Naive B cell (primary cell): Measurements from ENCODE around the gene METTL25. TPM values are rescaled to one million over a fixed set of nuclear protein-coding genes. Genes with fewer than 3 reads are reported as not detected.

Experiments
- ATAC-seq, 2 donors: fragments of 150-1000 bp; cut with Tn5 transposase; 2 replicates each; pipeline ENCODE4 v1.10.0; 2021; ENCODE audit warnings: low read depth in 2 of 2, mild to moderate bottlenecking in 2 of 2, moderate library complexity in 2 of 2
- DNase-seq: peaks from one replicate; pipeline ENCODE4 v3.0.0; 2022
- H3K27ac Mint-ChIP-seq, 6 donors: one replicate each; pipeline ENCODE4 v1.8.0; 2020 to 2022; ENCODE audit warnings: mild to moderate bottlenecking in 6 of 6, mixed read lengths in 6 of 6, moderate library complexity in 5 of 6, inconsistent platforms in 2 of 6
- H3K27me3 Mint-ChIP-seq, 3 donors: one replicate each; pipeline ENCODE4 v1.8.0; 2021 to 2022; ENCODE audit warnings: mixed read lengths in 3 of 3, mild to moderate bottlenecking in 1 of 3
- H3K36me3 Mint-ChIP-seq, 2 donors: one replicate each; pipeline ENCODE4 v1.8.0; 2020 to 2022; ENCODE audit warnings: mixed read lengths in 2 of 2, inconsistent platforms in 1 of 2, mild to moderate bottlenecking in 1 of 2
- H3K4me1 Mint-ChIP-seq, 3 donors: one replicate each; pipeline ENCODE4 v1.8.0; 2020 to 2022; ENCODE audit warnings: mixed read lengths in 3 of 3, inconsistent platforms in 1 of 3, mild to moderate bottlenecking in 1 of 3, moderate library complexity in 1 of 3
- H3K4me3 Mint-ChIP-seq, 8 donors: one replicate each; pipeline ENCODE4 v1.8.0; 2020 to 2022; ENCODE audit warnings: mild to moderate bottlenecking in 8 of 8, mixed read lengths in 8 of 8, moderate library complexity in 8 of 8, inconsistent platforms in 2 of 8
- H3K9me3 Mint-ChIP-seq, 7 donors: one replicate each; pipeline ENCODE4 v1.8.0; 2020 to 2022; ENCODE audit warnings: mixed read lengths in 7 of 7, mild to moderate bottlenecking in 5 of 7, inconsistent platforms in 2 of 7, moderate library complexity in 1 of 7
- polyA plus RNA-seq, 6 donors: library from polyadenylated mRNA; unstranded; fragments of 300-500 nt; fragmentation: Illumina TruSeq; gene quantifications; one replicate each; pipeline ENCODE4 v1.2.3, GENCODE V29; 2021; ENCODE audit warnings: low read depth in 6 of 6

METTL25 gene
- polyA plus RNA-seq, 6 donors from 2014 or later: 4.4 to 15.6 (median 14.5) TPM

DNA sequence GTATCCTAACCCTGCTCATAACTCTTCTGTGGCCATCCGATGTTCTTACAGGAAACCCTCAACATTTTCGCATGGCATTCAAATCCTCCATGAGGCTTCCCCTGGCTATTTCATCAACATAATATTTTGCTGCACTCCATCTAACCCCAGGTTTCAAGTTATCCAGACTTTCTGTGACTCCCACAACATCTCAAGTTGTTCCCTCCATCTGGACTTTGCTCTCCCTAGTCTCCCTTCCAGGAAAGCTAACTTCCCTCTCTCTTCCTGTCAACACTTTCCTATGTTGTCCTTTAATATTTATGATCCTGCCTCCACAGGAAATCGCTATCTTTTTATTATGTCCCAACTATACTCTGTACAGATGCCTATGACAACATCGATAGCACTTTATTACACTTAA is 146.1 kb downstream of the METTL25 start:
- no peak overlapping the region for H3K4me3 Mint-ChIP-seq
- peaks cover 0 to 5% (median 0%) of the 10 kb centered on the region in 7 donors for H3K9me3 Mint-ChIP-seq
- no peak for DNase-seq
- no peak overlapping the region for H3K27ac Mint-ChIP-seq
- ATAC-seq: no peak
- no peaks in the 10 kb centered on the region for H3K36me3 Mint-ChIP-seq
- peaks cover 0 to 19% (median 8%) of the 10 kb centered on the region in 3 donors for H3K27me3 Mint-ChIP-seq
- H3K4me1 Mint-ChIP-seq: no peaks in the 10 kb centered on the region

DNA sequence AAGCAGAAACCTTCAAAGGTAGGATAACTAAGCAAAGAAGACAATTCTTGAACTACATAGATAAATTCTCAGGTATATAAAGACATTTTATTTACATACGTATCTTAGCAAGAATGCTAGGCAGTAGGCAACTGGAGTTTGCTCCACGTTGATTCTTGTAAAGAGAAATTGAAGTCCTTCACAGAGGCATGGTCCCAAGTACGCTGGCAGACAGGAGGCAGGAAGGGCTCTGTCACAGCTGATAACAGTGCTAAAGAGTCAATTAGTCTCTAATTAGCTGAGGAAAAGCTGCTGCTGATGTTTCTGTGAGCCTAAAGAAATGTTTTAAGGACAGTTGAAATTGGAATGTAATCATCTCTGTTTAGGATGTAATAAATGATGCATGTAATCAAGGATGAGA is 146.8 kb downstream of the METTL25 start:
- no peaks in the 10 kb centered on the region for H3K4me1 Mint-ChIP-seq
- H3K4me3 Mint-ChIP-seq: no peak overlapping the region
- DNase-seq: no peak
- peaks cover 0 to 19% (median 8%) of the 10 kb centered on the region in 3 donors for H3K27me3 Mint-ChIP-seq
- no peak for ATAC-seq
- H3K27ac Mint-ChIP-seq: no peak overlapping the region
- H3K9me3 Mint-ChIP-seq: peaks cover 0 to 5% (median 0%) of the 10 kb centered on the region in 7 donors
- no peaks in the 10 kb centered on the region for H3K36me3 Mint-ChIP-seq

DNA sequence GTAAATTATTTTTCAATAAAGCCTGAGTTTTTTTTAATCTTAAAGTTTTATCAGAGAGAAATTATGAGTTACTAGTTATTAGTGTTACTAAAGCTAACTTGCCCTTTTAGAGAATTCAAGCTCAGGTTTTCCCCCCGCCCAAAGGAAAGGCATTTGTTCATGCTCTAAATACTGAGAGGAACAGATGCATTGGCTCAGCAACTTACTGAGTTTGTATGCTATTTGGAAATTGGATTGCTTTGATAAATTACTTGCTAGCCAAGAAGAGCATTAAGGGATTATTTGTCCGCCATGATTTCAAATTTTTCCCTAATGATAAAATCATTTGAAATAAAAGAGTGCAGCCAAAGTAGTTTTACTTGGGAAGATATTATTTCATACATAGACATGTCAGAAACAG is 149.4 kb downstream of the METTL25 start:
- Mint-ChIP-seq H3K36me3 (no peaks in the 10 kb centered on the region), H3K27me3 (peaks cover 0 to 6% (median 0%) of the 10 kb centered on the region in 3 donors), H3K27ac (no peak overlapping the region), H3K9me3 (peaks cover 0 to 5% (median 0%) of the 10 kb centered on the region in 7 donors), H3K4me3 (no peak overlapping the region), H3K4me1 (no peaks in the 10 kb centered on the region)
- ATAC-seq (no peak), DNase-seq (no peak)

DNA sequence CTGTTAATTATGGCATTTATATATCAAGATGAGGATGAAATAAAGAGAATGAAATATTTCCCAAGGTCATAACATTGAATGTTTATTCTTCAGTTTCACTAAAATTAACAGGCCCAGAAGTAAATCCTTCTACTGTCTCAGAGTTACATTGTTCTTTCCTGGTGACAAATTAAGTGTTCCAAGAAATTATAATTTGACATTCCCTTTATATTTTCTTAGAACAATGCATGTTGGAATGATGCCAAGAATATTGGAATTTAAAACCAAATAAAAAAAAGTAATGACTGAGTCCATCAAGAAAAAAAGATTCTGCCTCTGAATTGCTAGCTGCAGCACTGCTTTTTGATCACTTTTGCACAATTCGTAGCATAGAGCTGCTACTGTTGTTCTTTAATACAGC is 152.1 kb downstream of the METTL25 start:
- no peaks in the 10 kb centered on the region for H3K4me1 Mint-ChIP-seq
- peaks cover 0 to 2% (median 0%) of the 10 kb centered on the region in 7 donors for H3K9me3 Mint-ChIP-seq
- H3K27me3 Mint-ChIP-seq: peaks cover 0 to 6% (median 0%) of the 10 kb centered on the region in 3 donors
- H3K4me3 Mint-ChIP-seq: no peak overlapping the region
- H3K27ac Mint-ChIP-seq: no peak overlapping the region
- no peaks in the 10 kb centered on the region for H3K36me3 Mint-ChIP-seq
- no peak for ATAC-seq
- no peak for DNase-seq

DNA sequence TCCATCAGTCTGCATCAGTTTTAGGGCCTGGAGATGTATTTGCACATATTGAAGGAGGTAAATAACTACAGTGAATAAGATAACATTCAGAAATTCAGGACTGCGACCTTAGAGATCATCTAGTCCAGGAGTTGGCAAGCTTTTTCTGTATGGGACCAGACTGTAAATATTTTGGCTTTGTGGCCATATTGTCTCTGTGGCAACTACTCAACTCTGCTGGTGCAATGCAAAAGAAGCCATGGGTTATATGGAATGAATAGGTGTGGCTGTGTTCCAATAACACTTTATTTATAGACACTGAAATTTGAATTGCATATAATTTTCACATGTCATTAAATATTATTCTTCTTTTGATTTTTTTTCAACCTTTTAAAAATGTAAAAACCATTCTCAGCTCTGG is 156.6 kb downstream of the METTL25 start:
- no peaks in the 10 kb centered on the region for H3K4me1 Mint-ChIP-seq
- ATAC-seq (no peak), DNase-seq (no peak)
- no peak overlapping the region for H3K4me3 Mint-ChIP-seq
- no peak overlapping the region for H3K27ac Mint-ChIP-seq
- no peaks in the 10 kb centered on the region for H3K36me3 Mint-ChIP-seq
- H3K27me3 Mint-ChIP-seq: peaks cover 0 to 11% (median 0%) of the 10 kb centered on the region in 3 donors
- peaks cover 0 to 2% (median 0%) of the 10 kb centered on the region in 7 donors for H3K9me3 Mint-ChIP-seq

DNA sequence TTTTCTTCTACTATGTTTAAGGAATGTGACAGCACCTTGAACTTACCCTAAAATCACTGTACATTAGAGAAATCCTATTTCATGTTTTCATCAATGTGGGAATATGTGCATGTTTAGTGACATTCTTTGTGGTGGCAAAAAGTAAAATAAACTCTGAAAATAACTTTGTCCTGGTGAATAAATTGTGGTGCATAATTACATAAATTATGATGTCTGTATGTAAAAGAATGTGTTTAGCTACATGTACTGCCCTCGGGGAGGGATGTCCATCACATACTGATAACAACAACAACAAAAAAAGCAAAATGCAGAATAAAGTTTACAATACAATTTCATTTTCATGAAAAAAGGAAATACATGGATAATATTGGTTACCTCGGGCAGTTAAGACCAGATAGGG is 157.3 kb downstream of the METTL25 start:
- no peaks in the 10 kb centered on the region for H3K4me1 Mint-ChIP-seq
- no peaks in the 10 kb centered on the region for H3K36me3 Mint-ChIP-seq
- H3K27me3 Mint-ChIP-seq: peaks cover 0 to 11% (median 0%) of the 10 kb centered on the region in 3 donors
- no peak overlapping the region for H3K27ac Mint-ChIP-seq
- ATAC-seq (no peak), DNase-seq (no peak)
- H3K4me3 Mint-ChIP-seq: no peak overlapping the region
- H3K9me3 Mint-ChIP-seq: peaks cover 0 to 2% (median 0%) of the 10 kb centered on the region in 7 donors

DNA sequence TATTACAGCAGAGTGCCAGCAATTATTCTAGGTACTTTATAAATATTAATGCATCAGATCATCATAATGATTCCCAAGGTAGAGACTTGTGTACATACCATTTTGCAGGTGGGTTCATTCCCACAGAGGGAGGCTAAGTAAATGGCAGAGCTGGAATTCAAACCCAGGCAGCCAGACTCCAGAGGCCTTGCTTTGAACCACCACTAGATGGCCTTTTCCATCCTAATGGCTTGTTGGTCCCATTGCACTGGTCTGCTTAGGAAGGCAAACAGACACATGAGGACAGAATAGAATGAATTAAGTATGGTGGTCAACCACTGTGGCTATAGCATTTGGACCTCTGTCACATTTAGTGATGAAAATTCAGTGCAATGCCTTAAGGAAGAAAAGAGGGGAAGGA is 158.7 kb downstream of the METTL25 start:
- ATAC-seq (no peak), DNase-seq (no peak)
- no peaks in the 10 kb centered on the region for H3K4me1 Mint-ChIP-seq
- H3K4me3 Mint-ChIP-seq: no peak overlapping the region
- H3K27me3 Mint-ChIP-seq: peaks cover 0 to 11% (median 0%) of the 10 kb centered on the region in 3 donors
- no peaks in the 10 kb centered on the region for H3K9me3 Mint-ChIP-seq
- no peaks in the 10 kb centered on the region for H3K36me3 Mint-ChIP-seq
- H3K27ac Mint-ChIP-seq: no peak overlapping the region

DNA sequence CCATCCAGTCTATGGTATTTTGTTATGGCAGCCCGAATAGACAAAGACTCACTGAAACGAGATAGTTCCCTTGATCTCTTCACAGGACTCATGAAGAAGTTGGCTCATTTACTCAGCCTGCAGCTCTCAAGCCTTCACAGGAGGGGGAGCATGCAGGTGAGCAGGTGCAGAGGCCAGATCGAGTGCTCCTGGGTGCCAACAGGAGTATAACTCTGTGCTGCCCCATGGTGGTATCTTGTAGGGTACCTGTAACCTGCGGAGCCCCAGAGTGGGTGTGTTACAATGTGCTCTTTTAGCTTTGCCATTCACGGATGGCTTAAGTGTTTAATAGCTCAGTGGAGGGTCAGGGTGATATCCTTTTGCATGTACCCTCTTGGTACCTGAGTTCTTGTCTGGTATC is 159.5 kb downstream of the METTL25 start:
- Mint-ChIP-seq H3K27me3 (peaks cover 0 to 11% (median 0%) of the 10 kb centered on the region in 3 donors), H3K4me3 (no peak overlapping the region), H3K36me3 (no peaks in the 10 kb centered on the region), H3K4me1 (no peaks in the 10 kb centered on the region), H3K27ac (no peak overlapping the region), H3K9me3 (no peaks in the 10 kb centered on the region)
- ATAC-seq: no peak
- DNase-seq: no peak

GRCh38 chr12:82519510-82519909 is 161.2 kb downstream of the METTL25 start:
- Mint-ChIP-seq H3K36me3 (no peaks in the 10 kb centered on the region), H3K9me3 (no peaks in the 10 kb centered on the region), H3K4me1 (no peaks in the 10 kb centered on the region), H3K27me3 (peaks cover 0 to 13% (median 4%) of the 10 kb centered on the region in 3 donors), H3K27ac (no peak overlapping the region), H3K4me3 (no peak overlapping the region)
- DNase-seq: no peak
- ATAC-seq: no peak

GRCh38 chr12:82522285-82522684 is 164.0 kb downstream of the METTL25 start:
- peaks cover 0 to 10% (median 4%) of the 10 kb centered on the region in 3 donors for H3K27me3 Mint-ChIP-seq
- ATAC-seq (no peak), DNase-seq (no peak)
- no peaks in the 10 kb centered on the region for H3K36me3 Mint-ChIP-seq
- H3K27ac Mint-ChIP-seq: no peak overlapping the region
- no peaks in the 10 kb centered on the region for H3K9me3 Mint-ChIP-seq
- no peak overlapping the region for H3K4me3 Mint-ChIP-seq
- no peaks in the 10 kb centered on the region for H3K4me1 Mint-ChIP-seq

DNA sequence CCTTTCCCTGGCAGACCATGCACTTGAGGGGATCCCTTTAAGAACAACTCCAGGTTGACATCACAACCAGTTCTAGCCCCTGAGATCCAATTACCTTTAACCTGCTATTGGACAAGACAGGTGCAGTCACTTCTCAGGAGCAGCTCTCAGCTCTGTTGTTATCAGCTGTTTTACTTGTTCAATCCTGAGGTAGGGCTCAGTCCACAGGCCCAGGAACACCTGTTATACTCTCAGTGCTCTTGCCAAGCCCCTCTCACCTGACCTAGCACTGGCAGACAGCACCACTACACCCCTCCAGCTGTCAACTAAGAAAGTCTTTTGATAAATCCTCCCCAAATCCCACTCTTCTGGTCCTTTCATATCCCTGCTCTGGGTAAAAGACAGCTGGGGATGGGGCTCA is 164.4 kb downstream of the METTL25 start:
- no peaks in the 10 kb centered on the region for H3K4me1 Mint-ChIP-seq
- DNase-seq: no peak
- no peaks in the 10 kb centered on the region for H3K36me3 Mint-ChIP-seq
- no peaks in the 10 kb centered on the region for H3K9me3 Mint-ChIP-seq
- no peak overlapping the region for H3K4me3 Mint-ChIP-seq
- ATAC-seq: no peak
- peaks cover 0 to 9% (median 4%) of the 10 kb centered on the region in 3 donors for H3K27me3 Mint-ChIP-seq
- H3K27ac Mint-ChIP-seq: no peak overlapping the region

- Mint-ChIP-seq H3K36me3 (no peaks in the 10 kb centered on the region), H3K4me3 (no peak overlapping the region), H3K27me3 (peaks cover 0 to 9% (median 4%) of the 10 kb centered on the region in 3 donors), H3K4me1 (no peaks in the 10 kb centered on the region), H3K27ac (no peak overlapping the region), H3K9me3 (no peaks in the 10 kb centered on the region)
- no peak for ATAC-seq
- no peak for DNase-seq
Measured at GRCh38 chr12:82523996-82524395, 165.7 kb downstream of the METTL25 start.

GRCh38 chr12:82524641-82525040 is 166.3 kb downstream of the METTL25 start:
- Mint-ChIP-seq H3K36me3 (no peaks in the 10 kb centered on the region), H3K27ac (no peak overlapping the region), H3K27me3 (peaks cover 0 to 9% (median 4%) of the 10 kb centered on the region in 3 donors), H3K4me3 (no peak overlapping the region), H3K9me3 (no peaks in the 10 kb centered on the region), H3K4me1 (no peaks in the 10 kb centered on the region)
- no peak for ATAC-seq
- no peak for DNase-seq

- H3K4me3 Mint-ChIP-seq: no peak overlapping the region
- no peak for ATAC-seq
- no peaks in the 10 kb centered on the region for H3K36me3 Mint-ChIP-seq
- no peaks in the 10 kb centered on the region for H3K4me1 Mint-ChIP-seq
- H3K27ac Mint-ChIP-seq: no peak overlapping the region
- no peaks in the 10 kb centered on the region for H3K9me3 Mint-ChIP-seq
- DNase-seq: no peak
- H3K27me3 Mint-ChIP-seq: peaks cover 0 to 11% (median 4%) of the 10 kb centered on the region in 3 donors
Measured at GRCh38 chr12:82525616-82526015, 167.3 kb downstream of the METTL25 start.
